Measurements from ENCODE around the gene UBE2QL1.

UBE2QL1 gene

DNA sequence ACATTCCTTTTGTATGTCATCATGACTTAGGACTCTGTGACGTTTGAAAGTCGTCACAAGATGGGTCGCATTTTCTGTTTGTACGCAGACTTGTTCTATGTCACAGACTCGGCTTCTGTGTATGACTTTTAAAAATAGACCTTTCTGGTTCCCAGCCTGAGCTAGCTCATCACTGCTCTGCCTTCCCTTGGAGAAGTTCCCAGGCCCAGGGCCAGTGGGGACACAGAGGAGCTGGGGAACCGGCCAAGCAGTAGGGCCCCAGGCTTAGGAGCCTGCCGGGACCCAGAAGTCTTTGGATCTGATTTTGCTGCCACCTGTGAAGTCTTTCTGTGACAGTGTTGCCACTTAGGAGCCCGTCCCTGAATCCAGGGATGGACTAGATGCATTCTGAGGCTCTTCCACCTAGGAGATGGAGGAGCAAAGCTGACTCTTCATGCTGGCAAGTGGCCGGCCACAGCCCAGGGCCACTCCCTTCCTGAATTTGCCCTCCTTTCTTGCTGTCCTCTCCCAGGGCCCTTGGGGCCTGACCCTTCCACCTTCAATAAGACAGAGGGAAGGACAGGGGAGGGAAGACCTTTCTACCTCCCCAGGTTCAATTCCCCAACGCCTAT, 18.1 kb upstream of the UBE2QL1 start:
- DNase-seq (ENCODE audit: low spot score): no peak

DNA sequence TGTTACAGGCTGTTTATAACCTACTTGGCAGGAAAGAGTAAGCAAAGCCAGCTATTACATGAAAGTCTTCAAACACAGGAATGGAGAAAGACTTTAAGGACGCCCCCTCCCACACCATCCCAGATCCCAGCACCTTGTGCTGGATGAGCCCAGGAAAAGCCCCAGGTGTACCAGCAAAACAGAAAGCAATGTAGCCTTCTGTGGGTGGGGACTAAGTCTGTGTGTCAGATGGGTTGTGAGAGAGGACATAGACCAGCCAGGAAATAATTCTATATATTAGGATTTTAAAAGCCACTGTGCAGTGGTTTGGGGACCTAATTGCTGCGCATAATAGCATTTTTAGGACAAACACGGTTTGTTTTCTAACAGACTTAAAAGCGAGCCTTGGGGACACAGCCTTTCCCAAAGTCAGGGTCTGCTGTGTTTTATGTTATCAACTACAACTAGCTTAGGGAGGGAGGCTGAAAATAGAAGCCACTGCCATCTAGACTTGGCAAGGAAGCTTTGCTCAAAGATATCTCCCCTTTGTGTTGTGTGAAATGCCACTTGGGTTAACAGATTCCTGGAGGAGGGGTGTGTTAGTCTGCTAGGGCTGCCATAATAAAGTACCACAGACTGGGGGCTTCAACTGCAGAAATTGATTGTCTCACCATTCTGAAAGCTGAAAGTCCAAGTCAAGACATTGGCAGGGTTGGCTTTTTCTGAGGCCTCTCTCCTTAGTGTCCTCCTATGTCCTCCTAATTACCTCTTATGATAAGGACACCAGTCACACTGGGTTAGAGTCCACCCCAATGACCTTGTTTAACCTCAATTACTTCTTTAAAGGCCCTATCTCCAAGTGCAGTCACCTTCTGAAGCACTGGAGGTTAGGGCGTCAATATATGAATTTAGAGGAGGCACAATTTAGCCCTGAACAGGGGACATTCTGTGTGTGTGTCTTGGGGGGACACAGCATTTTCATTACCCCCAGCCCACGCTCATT, 17.2 kb upstream of the UBE2QL1 start:
- DNase-seq (ENCODE audit: low spot score): no peak

DNA sequence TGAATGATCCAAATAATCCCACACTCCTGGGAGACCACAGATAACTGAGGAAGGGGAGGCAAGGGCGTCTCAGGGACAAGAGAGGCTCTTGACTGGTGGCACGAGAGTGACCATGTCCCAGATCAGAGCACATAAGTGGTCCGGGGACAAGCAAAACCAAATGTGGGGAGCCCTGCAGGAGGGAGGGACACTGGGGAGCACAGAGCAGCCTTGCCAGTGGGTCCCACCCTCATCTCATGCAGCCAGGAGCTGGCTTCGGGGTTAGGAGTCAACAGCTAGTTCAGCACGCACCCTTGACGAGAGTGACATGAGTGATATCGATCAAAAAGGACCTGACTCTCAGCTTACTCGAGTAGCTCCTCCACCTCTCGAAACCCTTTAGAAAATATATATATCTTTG, 16.5 kb upstream of the UBE2QL1 start:
- DNase-seq (ENCODE audit: low spot score): no peak

DNA sequence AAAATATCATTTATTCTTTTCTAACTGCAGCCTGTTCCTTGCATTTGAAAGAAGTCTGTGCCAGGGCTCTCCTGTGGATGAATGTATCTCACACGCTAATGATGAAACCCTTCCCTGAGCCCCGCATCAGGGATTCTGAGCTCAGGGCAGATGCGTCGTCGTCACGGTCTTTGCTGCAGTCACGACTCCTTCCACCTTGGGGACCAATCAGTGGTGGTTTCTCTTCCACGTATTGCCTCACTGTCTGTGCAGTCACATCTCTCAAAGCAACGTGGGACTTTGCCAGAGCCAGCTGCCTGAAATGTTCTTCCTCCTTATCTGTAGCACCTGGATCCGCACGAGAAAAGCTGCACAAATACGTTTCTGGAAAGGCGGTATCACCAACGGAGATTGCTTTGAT, 13.9 kb upstream of the UBE2QL1 start:
- no peak for DNase-seq (ENCODE audit: low spot score)

DNA sequence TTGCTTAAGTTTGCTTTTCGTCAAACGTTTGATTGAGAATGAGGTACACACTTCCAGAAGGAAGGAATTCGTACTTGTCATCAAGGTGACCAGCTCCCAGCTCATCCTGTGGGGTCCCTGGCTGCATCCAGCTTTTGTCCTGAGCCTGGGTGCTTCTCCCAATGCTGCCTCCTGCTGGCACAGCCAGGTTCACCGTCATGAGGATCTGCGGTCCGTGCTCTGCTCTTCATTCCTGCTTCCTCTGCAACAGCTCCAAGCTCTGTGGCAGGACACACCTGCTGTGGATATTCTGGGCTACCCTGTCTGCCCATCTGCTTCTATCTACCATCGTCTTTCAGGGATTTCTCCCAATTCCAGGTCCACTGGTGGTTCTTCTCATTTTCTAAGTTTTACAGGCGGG, 13.3 kb upstream of the UBE2QL1 start:
- DNase-seq (ENCODE audit: low spot score): no peak

DNA sequence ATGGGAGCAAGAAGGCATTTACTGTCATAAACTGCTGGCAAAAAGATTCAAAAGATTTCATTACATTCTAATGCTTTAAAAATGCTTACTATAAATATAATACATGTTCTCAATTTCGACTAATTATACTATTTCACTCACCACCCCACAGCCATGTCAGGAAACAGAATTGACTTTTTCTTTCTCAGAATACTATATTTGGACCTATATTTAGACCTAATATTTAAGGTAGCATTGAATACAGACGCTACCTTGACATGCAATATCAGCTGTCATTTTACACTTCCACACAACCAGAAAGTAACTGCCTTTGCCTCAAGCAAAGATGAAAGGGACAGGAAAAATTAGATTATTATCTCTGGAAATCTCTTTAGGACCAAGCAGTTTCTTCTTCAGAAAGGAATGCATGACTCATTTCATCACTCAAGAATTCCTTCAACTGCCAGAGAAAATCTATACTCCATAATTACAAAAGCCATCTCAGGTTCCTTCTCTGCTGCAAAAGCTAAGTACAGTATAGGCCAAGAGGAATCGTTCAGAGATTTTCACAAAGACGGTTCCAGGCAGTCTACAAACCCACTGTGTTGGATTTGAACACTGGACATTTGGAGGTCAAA, 11.8 kb upstream of the UBE2QL1 start:
- DNase-seq (ENCODE audit: low spot score): no peak

DNA sequence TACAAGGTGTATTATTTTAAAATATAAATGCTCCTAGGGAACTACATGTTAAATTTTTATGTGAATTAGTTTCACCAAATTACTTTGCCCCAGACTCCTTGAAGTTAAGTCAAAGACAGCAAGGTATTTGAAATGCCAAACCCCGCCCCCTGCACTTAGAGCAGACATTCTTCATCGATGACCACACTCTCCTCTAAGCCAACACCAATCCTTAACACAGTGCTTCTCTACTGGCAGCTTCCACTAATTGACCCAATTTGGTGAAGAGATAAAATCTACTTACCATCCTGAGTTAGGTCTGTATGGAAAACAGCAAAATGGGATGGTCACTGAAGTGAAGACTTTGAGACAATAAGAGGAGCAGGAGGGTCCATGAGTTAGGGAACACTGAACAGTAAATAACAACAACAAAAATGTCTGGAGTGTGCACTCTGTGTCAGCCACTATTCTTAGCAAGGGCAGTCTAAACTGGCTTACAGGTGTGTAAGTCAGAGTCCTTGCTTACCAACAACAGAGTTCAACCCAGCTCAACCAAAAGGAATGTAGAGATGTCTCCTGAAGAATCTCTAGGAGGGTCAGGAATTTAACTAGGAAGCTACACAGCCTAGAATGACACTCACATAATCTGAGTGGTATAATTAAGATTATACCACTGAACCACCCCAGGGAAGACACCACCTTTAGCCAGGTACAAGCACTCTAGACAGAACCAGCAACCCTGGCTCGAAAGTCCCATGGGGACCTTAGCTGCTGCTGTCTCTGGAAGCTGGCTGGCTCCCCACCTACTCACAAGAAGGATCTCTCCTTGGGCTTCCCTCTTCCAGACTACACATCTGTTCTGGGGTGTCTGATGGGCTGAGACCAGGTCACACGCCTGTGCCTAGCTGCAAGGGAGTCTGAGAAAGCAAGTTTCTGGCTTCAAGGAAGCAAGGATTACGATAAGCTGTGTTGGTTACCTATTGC, 8.8 kb upstream of the UBE2QL1 start:
- no peak for DNase-seq (ENCODE audit: low spot score)

DNA sequence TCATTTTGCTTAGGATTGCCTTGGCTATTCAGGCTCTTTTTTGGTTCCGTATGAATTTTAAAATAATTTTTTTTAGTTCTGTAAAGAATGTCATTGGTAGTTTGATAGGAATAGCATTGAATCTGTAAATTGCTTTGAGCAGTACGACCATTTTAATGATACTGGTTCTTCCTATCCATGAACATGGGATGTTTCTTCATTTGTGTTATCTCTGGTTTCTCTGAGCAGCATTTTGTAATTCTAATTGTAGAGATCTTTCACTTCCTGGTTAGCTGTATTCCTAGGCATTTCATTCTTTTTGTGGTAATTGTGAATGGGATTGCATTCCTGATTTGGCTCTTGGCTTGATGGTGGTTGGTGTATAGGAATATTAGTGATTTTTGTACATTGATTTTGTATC, 6.3 kb upstream of the UBE2QL1 start:
- DNase-seq (ENCODE audit: low spot score): no peak

DNA sequence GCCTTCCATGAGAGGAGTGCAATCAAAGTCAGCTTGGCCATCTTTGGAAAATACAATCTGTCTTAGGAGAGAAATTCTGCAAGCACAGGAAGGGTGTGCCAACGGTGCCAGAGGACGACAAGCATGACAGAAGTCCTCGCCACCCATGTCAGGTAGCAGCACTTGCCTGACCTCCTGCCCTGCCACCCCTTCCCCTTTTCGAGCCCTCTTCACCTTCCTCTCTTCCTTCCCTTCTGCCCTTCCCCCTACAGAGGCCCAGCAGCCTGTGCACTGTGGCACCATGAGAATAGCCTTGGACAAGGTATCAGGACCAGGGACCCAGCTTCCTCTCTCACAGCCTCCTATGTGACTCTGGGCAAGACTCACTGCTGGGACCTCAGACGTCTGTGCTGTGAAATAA, 5.3 kb upstream of the UBE2QL1 start:
- DNase-seq (ENCODE audit: low spot score): no peak

DNA sequence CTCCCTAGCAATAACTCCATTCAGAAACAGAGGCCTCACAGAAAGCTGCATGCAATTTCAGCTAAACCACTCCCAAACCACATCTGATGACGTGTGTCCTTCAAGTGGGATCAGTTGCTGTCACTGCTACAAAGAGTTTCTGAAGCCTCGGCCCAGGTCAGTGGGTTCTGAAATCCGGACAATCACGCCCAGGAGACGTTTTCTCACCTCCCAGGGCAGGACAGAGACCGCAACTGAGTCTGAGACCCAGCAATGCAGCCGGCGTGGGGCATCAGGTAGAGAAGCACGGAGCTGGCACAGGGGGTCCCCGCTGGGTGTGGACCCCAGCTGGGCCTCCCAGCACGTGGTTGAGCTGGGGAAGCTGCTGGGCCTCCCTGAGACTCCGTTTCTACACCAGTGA, 2.6 kb upstream of the UBE2QL1 start:
- no peak for DNase-seq (ENCODE audit: low spot score)

DNA sequence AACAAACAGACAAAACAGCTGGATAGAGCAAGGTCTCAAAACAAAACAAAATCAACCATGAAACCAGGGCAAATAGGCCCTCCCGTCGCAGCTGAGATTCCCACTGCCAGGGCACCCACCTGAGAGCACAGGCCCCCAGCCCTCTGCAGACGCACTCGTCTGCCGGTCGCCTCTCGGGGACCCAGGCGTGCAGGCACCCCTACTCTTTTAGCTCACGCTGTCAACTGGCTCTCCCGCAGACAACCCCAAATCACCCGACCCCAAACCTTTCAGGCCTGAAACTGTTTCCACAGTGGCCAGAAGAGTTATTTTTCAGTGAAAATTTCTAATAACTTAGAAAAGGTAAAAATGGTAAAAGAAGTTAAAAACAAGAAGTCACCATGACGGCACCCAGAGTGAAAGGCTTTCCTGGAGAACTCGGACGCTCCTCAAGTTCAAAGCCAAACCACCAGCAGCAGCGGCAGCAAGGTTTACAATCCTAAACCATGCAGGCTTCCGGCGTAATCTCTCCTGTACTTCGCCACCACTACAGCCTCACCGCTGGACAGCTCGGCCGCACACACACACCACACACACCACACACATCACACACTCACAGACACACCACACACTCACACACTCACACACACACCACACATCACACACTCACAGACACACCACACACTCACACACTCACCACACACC, 1.9 kb upstream of the UBE2QL1 start:
- DNase-seq (ENCODE audit: low spot score): no peak

DNA sequence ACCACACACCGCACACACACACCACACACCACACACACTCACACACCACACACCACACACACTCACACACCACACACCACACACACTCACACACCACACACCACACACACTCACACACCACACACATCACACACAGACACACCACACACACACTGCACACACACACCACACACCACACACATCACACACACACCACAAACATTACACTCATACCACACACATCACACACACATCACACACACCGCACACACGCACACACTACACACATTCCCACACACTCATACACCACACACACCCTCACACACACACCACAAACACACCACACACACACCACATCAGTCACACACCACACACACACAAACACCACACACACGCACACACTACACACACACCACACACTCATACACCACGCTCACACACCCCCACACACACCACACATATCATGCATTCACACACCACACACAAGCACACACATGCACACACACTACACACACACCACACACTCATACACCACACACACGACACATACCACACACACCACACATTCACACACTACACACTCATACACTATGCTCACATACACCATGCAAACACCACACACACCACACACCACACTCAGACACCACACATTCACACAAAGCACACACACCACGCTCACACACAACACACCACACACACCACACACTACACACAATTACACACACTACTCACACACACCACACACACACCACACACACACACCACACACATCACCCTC, 1.1 kb upstream of the UBE2QL1 start:
- no peak for DNase-seq (ENCODE audit: low spot score)

DNA sequence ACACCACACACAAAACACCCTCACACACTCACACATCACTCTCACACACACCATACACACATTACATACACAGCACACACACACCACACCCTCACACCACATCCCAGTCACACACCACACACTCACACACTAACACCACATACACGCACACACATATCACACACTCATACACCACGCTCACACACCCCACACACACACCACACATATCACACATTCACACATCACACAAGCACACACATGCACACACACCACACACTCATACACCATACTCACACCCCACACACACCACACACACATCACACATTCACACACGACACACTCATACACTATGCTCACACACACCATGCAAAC, 543 bp upstream of the UBE2QL1 start:
- DNase-seq (ENCODE audit: low spot score): no peak

DNA sequence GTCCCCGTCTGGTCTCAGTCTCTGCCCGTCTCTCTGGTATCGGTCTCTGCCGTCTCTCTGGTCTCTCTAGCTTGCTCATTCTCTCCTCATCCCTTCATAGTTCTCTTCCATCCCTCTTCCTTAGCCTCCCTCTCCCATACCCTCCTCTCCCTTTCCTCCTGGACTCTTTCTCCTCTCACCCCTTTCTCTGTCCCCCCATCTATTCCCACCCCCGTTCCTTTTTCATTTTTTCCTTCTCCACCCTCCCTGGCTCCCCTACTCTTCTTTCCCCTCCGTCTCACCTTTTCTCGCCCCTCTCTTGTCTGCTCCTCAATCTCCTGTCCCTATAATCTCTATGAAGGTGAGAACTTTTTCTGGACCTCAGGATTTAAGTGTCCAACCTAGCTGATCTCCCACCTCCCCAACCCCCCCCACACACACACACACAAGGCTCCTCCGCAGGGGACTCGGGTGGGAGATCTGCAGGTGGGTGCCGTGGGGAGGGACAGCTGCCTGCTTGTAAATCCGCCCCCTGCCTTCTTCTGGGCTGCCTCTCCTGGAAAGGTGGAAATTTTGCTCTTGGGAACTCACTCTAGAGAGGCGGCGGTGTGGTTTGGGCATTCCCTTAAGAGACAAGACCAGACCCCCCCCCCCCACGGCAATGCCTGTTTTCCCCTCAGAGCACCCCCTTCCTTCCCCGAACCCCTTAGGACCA, 953 bp downstream of the UBE2QL1 start:
- no peak for DNase-seq (ENCODE audit: low spot score)

DNA sequence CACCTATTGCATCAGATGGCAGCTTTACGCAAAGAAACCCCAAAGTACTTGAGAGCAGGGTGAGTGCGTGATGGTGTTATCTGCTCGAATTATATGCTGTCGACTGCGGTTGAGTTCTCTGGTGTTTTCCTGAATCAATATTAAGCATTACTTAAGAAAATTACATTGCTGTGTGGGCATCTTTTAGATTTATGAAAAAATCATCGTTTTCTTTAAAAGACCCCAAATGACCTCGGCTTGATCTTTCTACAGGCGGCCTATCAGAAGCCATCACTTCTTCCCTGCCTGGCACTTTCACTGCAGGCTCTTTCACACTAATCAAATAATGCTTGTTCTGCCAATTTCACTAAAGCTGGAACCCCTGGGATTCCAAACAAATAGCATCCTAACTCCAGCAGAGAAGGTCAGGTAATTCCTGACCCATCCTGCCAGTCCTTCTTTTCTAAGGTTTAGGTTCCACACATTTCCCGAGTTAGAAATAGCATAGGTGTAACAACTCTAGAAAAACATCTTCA, 1.7 kb downstream of the UBE2QL1 start:
- DNase-seq (ENCODE audit: low spot score): no peak

DNA sequence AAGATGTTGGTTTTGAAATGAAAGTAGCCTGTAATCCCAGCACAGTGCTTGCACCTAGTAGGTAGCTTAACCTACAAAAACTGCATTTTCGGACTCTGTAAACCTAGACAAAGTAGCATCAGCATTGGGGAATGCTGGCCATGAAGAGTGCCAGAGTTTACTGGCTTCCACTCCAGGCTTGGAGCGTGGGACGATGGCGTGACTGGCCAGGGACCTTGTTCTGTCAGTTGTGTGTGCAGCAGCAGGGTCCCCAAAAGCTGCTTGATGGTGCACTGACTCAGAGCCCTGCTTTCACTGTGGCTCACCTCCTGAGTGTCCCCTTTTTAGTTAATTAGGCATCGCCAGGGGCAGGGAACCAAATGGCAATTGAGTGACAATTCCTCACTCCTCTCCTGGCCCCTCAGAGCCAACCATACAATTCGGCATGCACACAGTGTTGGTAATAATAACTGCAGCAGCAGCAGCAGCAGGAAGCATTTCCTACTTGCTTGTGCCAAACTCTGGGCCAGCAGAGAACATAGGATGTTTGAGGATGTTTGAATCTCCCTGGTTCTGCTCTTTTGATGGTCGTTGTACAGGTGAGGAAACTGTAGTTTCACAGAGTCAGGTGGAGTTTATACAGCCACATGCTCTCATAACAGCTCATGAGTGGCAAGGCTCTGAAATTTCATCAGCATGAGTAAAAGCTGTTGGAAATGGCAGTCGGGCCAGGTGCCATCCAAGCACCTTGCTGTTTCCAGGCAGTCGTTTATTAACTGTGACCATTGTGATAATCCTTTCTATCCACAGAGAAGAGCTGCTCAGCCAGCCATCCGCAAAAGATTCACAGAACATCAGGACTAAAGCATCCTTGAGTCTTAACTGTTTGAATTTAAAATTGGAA, 4.2 kb downstream of the UBE2QL1 start:
- DNase-seq (ENCODE audit: low spot score): no peak

DNA sequence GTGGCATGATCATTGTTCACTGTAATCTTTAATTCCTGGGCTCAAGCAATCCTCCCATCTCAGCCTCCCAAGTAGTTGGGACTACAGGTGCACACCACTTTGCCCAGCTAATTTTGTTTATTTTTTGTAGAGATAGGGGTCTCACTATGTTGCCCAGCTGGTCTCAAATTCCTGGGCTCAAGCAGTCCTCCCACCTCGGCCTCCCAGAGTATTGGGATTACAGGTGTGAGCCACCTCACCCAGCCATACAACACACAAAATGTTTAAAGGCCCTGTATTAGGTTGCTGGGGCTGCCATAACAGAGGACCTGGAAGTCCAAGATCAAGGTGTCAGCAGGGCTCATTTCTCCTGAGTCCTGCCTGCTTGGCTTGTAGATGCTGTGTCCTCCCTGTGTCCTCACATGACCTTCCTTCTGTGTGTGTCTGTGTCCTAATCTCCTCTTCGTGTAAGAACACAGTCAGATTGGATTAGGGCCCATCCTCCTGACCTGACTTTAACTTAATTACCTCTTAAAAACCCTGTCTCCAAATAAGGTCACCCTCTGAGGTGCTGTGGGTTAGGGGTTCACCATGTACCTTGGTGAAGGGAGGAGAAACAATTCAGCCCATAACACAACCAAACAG, 5.4 kb downstream of the UBE2QL1 start:
- no peak for DNase-seq (ENCODE audit: low spot score)

DNA sequence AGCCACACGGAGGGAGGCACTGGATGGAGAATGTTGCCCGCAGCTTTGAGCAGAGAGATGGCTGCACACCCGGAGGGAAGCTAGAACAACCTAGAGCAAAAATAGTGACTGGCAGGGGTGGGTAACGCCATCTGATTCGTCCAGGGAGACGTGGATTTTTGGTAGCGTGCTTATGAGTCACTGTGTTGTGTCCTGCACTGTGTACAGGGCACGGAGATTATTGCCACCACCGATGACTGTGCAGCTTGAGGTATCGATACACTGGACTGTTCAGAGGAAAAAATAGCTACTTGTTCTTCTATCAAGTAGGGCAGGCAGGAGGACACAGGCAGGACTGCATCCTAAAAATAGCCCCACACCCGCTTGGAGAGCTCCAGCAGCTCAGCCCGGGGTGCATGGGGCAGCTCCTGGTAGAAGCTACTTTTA, 6.0 kb downstream of the UBE2QL1 start:
- DNase-seq (ENCODE audit: low spot score): no peak

Data from hematopoietic multipotent progenitor cell treated with erythropoietin and hydrocortisone succinate and interleukin-3 and kit ligand, for 15 days (in vitro differentiated cells).